Hematopoietic multipotent progenitor cell treated with erythropoietin and hydrocortisone succinate and interleukin-3 and kit ligand, for 17 days (in vitro differentiated cells): ENCODE results near the gene UGT2B15.
"Not testable (repeated sequence)": the region's sequence is repeated elsewhere in the genome, so short reads cannot be mapped to it uniquely, and the experiment has no call there.

ENCODE experiments used
- DNase-seq: peaks from one replicate; pipeline ENCODE4 v3.0.0-alpha.2; 2015; ENCODE audit warnings: low spot score

UGT2B15 gene

DNA sequence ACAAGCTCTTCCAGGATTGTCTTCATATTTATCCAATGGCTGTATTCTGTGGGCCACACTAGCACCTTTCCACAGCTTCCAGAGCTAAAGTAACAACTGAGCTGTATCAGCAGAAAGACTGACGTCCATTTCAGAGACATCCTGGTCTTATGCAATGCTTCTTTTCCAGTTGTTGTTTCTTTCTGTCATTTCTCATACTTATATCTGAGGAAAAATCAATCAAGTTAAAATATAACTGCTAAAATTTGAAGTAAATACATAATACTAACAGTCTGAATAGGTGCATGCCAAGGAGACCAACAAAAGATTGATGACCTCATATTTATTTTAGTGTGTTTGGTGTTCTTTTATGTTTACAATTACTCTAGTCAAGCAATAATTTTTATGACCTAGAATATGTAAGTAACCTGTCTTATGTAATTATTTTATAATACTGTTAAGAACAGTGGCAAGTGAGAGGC is at the start of gene UGT2B15:
Gene UGT2B15 (minus strand): TSS at position 174 of the 461 bp plus-strand sequence. CDS start 34 bp downstream, at position 140.
- not testable (repeated sequence) for DNase-seq

DNA sequence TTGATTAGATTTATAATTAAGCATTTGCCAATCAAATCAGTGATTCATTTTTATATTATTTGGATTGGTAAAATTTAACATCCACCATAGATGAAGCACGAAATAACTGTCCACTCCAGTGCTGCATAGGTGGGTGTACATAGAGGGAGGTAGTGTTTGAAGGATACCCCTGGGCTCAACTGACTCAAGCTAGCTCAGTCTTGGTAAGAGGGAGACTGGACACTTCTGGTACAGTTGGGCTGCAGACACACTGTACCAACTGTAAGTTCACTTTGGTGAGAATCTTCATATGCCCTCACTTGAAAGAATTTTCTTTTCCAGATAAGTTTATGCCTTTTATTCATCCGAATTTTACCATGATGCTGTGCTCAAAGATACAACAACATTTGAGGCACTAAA is 48.6 kb upstream of the UGT2B15 start:
- DNase-seq = no peak

DNA sequence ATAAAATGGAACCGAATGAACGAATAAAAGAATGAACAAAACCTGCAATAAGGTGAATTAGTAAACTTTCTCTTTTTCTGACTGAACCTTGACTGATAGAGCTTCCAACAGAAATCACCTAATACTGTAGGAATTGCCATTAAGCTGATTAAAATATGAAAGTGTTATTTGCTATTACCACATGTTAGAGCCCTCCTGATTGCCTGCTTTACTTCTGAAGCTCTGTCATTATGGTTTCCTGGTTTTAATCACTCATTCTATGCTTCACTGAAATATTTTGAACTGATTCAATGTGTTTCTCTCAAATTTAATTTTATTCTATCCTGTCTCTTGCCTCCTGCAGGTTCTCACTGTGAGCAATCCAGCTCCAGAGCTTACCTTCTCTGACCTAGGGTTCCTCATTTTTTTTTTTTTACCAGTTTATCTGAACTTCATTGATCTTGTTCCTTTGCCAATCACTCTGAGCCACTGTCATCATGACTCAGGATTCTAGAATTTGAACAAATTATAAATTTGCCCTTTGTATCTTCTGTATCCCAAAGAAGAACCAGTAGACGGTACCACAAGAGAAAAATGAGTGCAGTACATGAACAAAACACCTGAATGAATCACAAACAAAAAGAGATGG is 48.1 kb upstream of the UGT2B15 start:
- no peak for DNase-seq

DNA sequence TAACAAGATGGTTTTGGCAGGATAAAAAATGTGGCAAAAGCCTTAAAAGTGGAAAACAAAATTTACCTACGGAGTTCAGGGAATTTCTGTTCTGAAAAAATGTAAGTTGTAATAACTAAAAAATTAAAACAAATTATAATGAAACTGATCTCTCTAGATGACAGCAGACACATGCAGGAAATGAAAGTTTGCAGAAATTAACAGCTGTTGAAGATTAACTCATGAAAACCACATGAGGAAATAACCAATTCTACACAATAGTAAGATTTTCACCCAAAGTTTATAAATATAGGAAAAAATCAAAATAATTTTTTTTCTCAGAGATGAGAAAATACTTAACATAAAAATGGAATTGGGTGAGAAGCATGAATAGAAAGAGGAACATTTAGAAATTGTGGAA is 47.5 kb upstream of the UGT2B15 start:
- DNase-seq = no peak

DNA sequence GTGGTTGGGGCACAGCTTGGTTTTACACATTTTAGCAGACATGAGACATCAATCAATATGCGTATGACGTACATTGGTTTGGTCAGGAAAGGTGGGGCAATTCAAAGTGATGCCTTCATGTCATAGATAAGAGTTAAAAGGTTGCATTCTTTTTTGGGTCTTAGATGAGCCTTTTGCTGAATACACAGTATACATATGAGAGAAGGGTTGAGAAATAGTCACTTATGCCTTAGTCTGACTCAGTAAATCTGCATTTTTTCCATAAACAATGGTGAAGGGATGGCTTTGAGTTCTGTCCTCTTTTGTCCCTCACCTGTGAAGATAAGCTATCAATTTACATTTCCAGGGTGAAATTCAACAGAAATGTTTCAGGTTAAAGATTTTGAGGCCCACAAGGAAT is 43.9 kb upstream of the UGT2B15 start:
- no peak for DNase-seq

DNA sequence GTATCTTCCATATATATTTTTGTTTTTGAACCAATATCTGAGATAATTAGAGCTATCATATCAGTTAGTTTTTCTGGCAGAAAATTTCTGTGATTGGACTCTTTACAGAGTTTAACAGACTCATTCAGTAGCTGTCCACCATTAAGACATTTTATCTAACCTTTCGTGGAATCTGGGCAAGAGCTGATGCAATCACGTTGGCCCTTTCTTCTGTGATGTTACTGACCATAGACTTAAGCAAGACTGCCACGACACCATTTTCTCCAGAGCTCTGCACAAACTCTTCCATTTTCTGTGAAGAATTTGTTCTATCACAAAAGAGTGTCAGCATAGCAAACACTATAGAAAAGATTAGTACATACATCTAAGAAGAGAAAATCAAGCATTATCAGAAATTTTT is 41.8 kb upstream of the UGT2B15 start:
- DNase-seq = no peak

DNA sequence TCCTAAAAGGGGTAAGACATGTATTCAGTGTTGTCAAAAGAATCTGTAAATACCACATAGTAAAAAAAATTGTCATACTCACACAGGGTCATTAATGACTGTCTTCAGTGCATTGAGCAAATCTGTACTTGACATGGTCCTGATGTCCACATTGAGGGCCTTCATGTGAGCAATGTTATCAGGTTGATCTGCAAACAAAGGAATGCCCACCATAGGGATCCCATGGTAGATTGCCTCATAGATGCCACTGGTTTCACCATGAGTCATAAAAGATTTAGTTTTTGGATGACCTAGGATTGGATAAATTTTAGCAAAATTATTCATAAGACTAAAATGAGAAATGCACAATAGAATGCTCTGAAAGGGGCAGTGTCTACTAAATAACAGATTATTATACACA is 38.1 kb upstream of the UGT2B15 start:
- DNase-seq = no peak

DNA sequence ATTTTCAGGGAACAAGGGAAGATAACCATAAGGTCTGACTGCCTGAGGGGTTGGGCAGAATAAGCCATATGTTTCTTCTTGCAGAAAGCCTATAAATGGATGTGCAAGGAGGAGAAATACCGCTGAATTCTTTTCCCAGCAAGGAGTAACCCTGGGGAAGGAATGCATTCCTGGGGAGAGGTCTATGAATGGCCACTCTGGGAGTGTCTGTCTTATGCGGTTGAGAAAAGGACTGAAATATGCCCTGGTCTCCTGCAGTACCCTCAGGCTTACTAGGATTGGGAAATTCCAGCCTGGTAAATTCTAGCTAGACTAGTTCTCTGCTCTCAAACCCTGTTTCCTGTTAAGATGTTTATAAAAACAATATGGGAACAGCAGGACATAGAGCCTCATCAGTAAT is 32.7 kb upstream of the UGT2B15 start:
- DNase-seq = not testable (repeated sequence)

DNA sequence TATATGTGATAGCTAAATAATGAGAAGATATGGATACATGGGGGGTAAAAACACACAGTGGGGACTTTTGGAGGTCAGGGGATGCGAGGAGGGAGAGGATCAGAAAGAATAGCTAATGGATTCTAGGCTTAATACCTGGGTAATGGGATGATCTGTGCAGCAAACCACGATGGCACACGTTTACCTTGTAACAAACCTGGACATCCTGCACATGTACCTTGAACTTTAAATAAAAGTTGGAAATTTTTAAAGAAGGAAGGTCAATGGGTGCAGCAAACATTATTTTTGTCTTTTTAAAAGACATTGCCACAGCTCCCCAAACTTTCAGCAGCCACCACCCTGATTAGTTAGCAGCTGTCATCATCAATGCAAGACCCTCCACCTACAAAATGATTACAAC is 29.7 kb upstream of the UGT2B15 start:
- DNase-seq = no peak

DNA sequence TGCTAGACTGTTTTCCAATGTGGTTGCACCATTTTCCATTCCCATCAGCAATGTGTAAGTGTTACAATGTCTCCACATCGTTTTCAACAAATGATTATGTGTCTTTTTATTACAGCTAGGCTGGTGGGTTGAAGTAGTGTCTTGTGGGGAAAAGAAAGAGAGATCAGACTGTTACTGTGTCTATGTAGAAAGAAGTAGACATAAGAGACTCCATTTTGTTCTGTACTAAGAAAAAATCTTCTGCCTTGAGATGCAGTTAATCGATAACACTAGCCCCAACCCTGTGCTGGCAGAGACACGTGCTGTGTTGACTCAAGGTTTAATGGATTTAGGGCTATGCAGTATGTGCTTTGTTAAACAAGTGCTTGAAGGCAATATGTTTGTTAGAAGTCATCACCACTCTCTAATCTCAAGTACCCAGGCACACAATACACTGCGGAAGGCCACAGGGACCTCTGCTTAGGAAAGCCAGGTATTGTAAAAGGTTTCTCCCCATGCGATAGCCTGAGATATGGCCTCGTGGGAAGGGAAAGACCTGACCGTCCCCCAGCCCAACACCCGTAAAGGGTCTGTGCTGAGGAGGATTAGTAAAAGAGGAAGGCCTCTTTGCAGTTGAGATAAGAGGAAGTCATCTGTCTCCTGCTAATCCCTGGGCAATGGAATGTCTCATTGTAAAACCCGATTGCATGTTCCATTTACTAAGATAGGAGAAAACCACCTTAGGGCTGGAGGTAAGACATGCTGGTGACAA is 23.0 kb upstream of the UGT2B15 start:
- no peak for DNase-seq

DNA sequence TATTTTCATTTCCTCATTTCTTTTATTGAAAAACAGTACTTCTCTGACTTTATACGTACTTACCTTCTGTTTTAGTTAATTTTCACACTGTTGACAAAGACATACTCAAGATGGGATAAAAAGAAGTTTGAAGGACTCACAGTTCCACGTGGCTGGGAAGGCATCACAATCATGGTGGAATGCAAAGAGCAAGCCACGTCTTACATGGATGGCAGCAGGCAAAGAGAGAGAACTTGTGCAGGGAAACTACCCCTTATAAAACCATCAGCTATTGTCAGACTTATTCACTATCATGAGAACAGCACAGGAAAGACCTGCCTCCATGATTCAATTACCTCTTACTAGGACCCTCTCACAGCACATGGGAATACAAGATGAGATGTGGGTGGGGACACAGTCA is 20.7 kb upstream of the UGT2B15 start:
- no peak for DNase-seq

DNA sequence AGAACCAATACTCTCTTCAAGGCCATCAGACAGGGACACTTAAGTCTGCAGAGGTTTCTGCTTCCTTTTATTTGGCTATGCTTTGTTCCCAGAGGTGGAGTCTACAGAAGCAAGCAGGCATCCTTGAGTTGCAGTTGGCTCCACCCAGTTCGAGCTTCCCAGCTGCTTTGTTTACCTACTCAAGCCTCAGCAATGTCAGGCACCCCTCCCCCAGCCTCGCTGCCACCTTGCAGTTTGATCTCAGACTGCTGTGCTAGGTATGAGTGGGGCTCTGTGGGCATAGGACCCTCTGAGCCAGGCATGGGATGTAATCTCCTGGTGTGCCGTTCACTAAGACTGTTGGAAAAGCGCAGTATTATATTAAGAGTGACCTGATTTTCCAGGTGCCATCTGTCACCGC is 12.6 kb upstream of the UGT2B15 start:
- DNase-seq = no peak

DNA sequence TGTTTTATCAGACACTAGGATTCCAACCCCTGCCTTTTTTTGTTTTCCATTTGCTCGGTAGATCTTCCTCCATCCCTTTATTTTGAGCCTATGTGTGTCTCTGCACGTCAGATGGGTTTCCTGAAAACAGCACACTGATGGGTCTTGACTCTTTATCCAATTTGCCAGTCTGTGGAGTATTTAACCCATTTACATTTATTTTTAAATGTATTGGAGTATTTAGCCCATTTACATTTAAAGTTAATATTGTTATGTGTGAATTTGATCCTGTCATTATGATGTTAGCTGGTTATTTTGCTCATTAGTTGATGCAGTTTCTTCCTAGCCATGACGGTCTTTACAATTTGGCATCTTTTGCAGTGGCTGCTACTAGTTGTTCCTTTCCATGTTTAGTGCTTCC is 10.8 kb upstream of the UGT2B15 start:
- DNase-seq = not testable (repeated sequence)

DNA sequence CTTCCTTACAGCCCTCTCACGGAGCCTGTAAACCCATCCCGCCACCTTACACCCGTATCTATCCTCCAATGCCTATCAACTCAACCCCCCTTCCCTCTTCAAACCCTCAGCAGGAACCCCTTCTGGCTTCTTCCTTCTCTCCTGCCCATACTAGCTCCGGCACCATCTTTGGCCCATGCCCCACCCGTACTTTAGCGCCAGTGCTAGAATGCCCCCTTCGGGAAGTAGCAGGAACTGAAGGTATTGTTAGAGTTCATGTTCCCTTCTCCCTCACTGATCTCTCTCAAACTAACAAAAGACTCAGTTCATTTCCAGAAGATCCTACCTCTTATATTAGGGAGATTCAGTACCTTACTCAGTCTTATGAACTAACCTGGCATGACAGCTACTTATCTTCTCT is 2.7 kb upstream of the UGT2B15 start:
- DNase-seq = no peak

DNA sequence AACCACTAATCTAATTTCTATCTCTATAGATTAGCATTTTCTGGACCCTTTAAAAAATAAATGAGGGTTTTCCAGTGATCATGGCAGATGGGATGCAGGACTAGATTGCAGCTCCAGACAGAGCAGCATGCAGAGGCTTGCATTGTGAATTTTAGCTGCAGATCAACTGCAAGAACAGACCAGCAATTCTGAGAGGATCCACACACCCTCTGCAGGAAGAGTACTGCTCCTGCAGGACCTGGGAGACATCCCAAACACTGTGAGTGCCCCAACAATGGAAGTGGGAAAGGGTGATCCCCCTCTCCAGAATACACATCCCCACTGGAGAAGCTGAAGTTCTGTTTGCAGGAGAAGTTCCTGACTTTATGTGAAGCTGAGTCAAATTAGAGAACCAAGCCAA is 765 bp upstream of the UGT2B15 start:
- not testable (repeated sequence) for DNase-seq

DNA sequence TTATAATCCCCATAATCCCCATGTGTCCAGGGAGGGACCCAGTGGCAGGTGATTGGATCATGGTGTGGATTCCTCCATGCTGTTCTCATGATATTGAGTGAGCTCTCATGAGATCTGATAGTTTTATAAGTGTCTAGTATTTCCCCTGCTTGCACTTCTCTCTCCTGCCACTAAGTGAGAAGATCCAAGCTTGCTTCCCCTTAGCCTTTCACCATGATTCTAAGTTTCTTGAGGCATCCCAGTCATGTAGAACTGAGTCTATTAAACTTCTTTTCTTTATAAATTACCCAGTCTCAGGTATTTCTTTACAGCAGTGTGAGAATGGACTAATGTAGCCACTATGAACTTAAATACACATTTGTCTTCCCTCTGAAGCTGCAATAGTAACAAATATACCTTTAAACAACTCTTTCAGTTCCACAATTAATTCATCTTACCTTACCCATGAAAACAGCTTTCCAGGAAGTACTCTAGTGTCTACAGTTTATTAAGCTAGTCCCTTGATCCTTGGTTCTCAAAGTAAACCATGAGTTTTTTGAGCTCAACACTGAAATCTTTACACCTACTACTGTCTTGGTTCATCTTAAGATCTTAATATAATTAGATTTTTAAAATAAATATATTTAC is 1.8 kb downstream of the UGT2B15 start:
- DNase-seq = not testable (repeated sequence)

DNA sequence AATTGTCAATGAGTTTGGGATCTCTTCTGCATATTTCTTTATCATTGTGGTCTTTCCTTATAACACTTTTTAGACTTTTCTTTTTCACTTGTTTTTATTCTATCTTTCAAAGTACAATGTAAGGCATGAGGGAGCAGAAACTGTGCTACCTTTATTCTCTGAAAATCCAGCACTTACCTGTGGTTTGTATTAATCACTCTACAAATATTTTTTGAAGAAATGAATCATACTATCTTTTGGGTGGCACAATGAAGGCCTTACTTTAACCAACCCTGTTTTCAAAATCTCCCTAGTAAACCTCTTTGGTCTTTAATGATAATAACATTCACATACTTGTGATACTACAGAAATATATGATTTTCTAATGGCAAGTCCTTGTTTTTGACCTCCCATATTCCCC is 2.9 kb downstream of the UGT2B15 start:
- not testable (repeated sequence) for DNase-seq

DNA sequence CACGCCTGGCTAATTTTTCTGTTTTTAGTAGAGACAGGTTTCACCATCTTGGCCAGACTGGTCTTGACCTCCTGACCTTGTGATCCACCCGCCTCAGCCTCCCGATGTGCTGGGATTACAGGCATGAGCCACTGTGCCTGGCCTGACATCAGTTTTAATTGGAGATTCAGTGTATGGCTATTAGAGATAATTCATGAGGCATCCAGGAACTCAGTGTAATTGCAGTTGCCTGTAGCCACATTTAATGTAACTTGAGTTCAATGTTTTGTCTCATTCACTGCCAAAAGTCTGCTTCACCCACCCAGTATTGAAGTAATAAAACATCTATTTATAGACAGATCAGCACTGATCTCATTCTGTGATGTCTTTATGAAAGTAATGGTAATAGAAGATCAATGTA is 5.7 kb downstream of the UGT2B15 start:
- not testable (repeated sequence) for DNase-seq

DNA sequence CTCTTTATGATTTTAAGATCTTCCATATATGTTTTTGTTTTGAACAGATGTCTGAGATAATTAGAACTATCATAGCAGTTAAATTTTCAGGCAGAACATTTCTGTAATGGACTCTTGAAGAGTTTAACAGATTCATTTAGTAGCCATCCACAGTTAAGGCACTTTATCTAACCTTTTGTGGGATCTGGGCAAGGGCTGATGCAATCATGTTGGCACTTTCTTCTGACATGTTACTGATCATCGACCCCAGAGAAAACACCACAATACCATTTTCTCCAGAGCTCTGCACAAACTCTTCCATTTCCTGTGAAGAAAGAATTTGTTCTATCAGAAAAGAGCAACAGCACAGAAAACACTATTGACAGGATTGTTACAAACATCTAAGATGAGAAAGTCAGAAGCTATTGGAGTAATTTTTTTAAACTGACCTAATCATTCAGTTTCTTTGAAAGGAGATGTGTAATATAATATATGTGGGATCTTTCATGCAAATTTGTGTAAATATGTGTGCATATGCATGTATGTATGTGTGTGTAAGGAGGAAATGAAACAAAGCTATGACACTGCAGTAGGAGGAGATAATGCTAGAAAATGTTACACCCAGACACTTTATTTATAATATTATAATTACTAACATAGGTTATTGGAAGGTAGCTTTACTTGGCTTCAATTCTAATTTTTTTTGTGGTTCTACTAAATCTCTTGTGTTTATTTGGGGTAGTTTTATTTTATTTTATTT is 7.4 kb downstream of the UGT2B15 start:
- not testable (repeated sequence) for DNase-seq

DNA sequence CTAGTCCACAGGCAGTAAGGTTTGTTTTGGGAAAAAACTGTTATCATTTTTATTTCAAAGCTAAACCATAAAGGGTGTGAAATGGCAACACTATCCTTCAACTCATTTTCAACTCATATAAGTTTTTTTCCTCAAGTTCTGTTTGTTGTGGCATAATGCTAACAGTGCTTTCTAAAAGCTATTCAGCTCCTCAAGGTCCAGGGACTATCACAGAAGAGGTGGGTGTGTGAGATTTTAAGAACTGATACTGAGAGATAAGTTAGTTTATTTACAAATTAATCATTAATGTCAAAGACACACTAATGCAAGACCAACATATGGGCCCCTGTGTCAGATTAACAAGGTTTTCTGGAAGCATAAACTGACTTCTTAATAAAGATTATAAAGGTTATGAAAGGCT is 11.8 kb downstream of the UGT2B15 start:
- DNase-seq = no peak

DNA sequence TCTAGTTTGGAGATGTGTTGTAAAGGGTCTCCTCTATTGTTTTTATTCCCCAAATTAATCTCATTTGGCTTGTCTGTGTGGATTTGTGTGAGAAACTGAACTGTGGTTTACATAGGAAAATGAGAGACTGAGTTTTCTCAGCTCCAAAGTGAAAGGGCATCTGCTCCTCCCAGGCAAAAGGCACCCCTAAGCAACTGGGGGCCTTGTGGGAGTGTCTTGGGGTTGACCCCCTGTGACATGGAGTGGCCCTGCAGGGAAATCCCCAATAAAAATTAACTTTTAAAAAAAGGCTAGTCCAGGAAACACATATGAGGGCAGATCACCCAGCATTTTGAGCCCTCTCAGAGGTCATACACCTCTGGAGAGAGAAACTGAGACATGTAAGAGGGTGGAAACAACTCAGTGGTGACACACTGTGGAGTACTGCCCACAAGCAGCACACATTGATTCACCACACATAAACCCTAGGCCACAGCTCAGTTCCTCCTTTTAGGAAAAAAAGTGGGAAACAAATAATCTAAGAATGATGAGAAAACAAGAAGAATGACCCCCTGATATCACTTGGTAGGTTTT is 13.3 kb downstream of the UGT2B15 start:
- DNase-seq = not testable (repeated sequence)

DNA sequence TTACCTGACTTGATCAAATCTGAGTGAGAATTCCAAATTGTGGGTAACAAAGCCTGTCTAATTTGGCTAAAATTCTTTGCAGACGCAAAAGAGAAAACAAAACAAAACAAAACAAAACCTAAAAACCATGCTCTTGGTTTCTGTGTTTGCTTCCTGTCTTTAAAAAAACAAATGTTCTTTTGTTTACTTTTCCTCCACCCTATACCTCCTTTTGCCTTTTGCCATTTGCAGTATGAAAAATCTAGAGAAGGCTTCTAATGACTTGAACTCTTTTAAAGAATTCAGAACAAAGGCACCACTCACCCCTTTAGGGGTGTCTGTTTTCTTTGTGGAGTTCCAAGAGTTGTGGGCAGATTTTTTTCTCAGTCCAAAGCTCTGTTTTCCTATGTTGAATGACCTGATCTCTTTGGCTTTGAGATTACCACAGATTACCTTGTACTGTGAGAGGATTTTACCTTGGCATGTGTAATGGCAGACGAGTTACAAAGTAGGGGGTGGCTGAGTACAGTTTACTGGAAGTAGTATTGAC is 13.9 kb downstream of the UGT2B15 start:
- DNase-seq = not testable (repeated sequence)
